HL-60 (cell line): ENCODE results near the gene TBC1D4.

Source experiments
- DNase-seq, 2 experiments: peaks; one replicate each; pipeline ENCODE4 v3.0.0-alpha.2; 2010 to 2020; ENCODE audit warnings: low read depth in 1 of 2, low spot score in 1 of 2
- H3K27ac ChIP-seq: fragments of 250-450 bp; sonication (Bioruptor Pico); replicated peaks from 2 replicates; pipeline ENCODE4 v1.5.1; 2020; ENCODE audit warnings: mild to moderate bottlenecking, moderate library complexity
- H3K27me3 ChIP-seq: fragments of 250-450 bp; sonication (Bioruptor Pico); 2 replicates; pipeline ENCODE4 v1.5.1; 2021; ENCODE audit warnings: mild to moderate bottlenecking, moderate library complexity; ENCODE audit not compliant: insufficient read depth, poor library complexity, severe bottlenecking
- H3K4me3 ChIP-seq: replicated peaks from 2 replicates; pipeline ENCODE4 v1.5.1; 2011; ENCODE audit warnings: mild to moderate bottlenecking, control low read depth, low read length; ENCODE audit not compliant: insufficient read depth
- GABPA ChIP-seq: IDR thresholded peaks from 2 replicates; pipeline ENCODE4 v1.6.1; 2012; ENCODE audit warnings: low read depth
- POLR2AphosphoS5 ChIP-seq: IDR thresholded peaks from 2 replicates; pipeline ENCODE4 v1.6.1; 2012; ENCODE audit warnings: low read depth
- SPI1 ChIP-seq: IDR thresholded peaks from 2 replicates; pipeline ENCODE4 v1.6.1; 2012; ENCODE audit warnings: low read depth, mild to moderate bottlenecking, borderline replicate concordance
- TF ChIP-seq, protein P1 (sequence below): IDR thresholded peaks from one replicate; pipeline ENCODE4 v1.5.1; 2011; ENCODE audit warnings: low read length, control low read depth, inconsistent platforms; ENCODE audit not compliant: insufficient read depth
- TF ChIP-seq, protein P2 (sequence below): IDR thresholded peaks from 2 replicates; pipeline ENCODE4 v1.6.1; 2012; ENCODE audit warnings: low read depth; ENCODE audit not compliant: insufficient replicate concordance

TBC1D4 gene

DNA sequence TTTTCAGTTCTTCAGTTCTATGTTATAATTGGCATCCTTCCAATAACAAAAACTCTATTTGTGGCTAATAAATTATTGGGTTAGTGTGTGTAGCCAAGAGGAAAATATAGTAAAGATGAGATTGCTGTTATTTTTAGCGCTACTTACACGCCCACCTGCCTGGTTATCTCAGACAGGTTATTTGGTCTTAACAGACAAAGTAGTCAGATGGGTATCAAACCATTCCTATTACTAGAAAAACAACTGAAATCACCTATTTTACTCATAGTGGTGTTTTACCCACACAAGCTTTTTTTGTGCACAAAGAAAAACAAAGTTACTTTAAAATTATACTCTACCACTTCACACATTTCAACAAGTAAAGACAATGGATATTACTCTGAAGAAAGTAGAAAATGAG is 151.2 kb downstream of the TBC1D4 start:
- no peak for DNase-seq
- H3K27ac ChIP-seq, result no peak overlapping the region
- TF ChIP-seq GABPA, result no peak
- TF ChIP-seq, protein P1, sequence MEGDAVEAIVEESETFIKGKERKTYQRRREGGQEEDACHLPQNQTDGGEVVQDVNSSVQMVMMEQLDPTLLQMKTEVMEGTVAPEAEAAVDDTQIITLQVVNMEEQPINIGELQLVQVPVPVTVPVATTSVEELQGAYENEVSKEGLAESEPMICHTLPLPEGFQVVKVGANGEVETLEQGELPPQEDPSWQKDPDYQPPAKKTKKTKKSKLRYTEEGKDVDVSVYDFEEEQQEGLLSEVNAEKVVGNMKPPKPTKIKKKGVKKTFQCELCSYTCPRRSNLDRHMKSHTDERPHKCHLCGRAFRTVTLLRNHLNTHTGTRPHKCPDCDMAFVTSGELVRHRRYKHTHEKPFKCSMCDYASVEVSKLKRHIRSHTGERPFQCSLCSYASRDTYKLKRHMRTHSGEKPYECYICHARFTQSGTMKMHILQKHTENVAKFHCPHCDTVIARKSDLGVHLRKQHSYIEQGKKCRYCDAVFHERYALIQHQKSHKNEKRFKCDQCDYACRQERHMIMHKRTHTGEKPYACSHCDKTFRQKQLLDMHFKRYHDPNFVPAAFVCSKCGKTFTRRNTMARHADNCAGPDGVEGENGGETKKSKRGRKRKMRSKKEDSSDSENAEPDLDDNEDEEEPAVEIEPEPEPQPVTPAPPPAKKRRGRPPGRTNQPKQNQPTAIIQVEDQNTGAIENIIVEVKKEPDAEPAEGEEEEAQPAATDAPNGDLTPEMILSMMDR, result no peak
- TF ChIP-seq SPI1, result no peak
- no peak for TF ChIP-seq POLR2AphosphoS5
- TF ChIP-seq, protein P2, sequence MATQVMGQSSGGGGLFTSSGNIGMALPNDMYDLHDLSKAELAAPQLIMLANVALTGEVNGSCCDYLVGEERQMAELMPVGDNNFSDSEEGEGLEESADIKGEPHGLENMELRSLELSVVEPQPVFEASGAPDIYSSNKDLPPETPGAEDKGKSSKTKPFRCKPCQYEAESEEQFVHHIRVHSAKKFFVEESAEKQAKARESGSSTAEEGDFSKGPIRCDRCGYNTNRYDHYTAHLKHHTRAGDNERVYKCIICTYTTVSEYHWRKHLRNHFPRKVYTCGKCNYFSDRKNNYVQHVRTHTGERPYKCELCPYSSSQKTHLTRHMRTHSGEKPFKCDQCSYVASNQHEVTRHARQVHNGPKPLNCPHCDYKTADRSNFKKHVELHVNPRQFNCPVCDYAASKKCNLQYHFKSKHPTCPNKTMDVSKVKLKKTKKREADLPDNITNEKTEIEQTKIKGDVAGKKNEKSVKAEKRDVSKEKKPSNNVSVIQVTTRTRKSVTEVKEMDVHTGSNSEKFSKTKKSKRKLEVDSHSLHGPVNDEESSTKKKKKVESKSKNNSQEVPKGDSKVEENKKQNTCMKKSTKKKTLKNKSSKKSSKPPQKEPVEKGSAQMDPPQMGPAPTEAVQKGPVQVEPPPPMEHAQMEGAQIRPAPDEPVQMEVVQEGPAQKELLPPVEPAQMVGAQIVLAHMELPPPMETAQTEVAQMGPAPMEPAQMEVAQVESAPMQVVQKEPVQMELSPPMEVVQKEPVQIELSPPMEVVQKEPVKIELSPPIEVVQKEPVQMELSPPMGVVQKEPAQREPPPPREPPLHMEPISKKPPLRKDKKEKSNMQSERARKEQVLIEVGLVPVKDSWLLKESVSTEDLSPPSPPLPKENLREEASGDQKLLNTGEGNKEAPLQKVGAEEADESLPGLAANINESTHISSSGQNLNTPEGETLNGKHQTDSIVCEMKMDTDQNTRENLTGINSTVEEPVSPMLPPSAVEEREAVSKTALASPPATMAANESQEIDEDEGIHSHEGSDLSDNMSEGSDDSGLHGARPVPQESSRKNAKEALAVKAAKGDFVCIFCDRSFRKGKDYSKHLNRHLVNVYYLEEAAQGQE, result no peak

GRCh38 chr13:75329723-75330122 is 152.2 kb downstream of the TBC1D4 start:
- Histone ChIP-seq H3K4me3 (no peak overlapping the region), H3K27ac (no peak overlapping the region), H3K27me3 (no peaks in the 10 kb centered on the region)
- no peak for TF ChIP-seq GABPA
- no peak for TF ChIP-seq POLR2AphosphoS5
- TF ChIP-seq, protein P1, result no peak
- TF ChIP-seq, protein P2, result no peak
- TF ChIP-seq SPI1, result no peak
- DNase-seq, result no peak

More for the DNA sequence above, 151.2 kb downstream of the TBC1D4 start:
- H3K4me3 ChIP-seq, result no peak overlapping the region
- no peaks in the 10 kb centered on the region for H3K27me3 ChIP-seq

DNA sequence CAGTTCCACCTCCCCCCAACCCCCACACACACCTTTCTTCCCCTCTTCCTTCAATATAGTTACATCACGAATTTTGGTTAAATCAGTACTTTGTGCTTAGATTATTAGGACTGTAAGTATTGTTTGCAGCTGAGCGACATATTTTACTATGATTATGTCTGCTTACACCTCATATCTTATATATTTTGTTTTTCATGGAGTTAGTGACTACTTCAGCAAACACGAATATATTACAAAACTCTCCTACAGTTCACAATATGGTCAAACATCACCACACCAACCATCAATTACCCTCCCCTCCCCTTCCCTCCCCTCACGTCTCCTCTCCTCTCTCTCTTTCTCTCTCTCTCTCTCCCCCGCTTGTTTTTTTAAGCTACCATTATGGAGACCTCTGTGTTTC is 152.9 kb downstream of the TBC1D4 start:
- TF ChIP-seq, protein P2, result no peak
- no peak for TF ChIP-seq POLR2AphosphoS5
- TF ChIP-seq GABPA, result no peak
- TF ChIP-seq, protein P1, result no peak
- TF ChIP-seq SPI1, result no peak
- Histone ChIP-seq H3K4me3 (no peak overlapping the region), H3K27ac (no peak overlapping the region), H3K27me3 (no peaks in the 10 kb centered on the region)
- no peak for DNase-seq
